Measurements from ENCODE around the gene METTL23.
"Not testable (repeated sequence)": the region's sequence is repeated elsewhere in the genome, so short reads cannot be mapped to it uniquely, and the experiment has no call there.

METTL23 gene

GRCh38 chr17:76687298-76688164 lies 39.1 kb upstream of the METTL23 start:
- Mint-ChIP-seq H3K27ac (no peak overlapping the region), H3K9me3 (no peaks in the 10 kb centered on the region), H3K4me1 (ENCODE audit: low read depth) (no peaks in the 10 kb centered on the region), H3K27me3 (ENCODE audit: low read depth) (no peaks in the 10 kb centered on the region), H3K36me3 (ENCODE audit: low read depth) (no peaks in the 10 kb centered on the region), H3K4me3 (no peak overlapping the region)
- DNase-seq (ENCODE audit: low spot score) = no peak

DNA sequence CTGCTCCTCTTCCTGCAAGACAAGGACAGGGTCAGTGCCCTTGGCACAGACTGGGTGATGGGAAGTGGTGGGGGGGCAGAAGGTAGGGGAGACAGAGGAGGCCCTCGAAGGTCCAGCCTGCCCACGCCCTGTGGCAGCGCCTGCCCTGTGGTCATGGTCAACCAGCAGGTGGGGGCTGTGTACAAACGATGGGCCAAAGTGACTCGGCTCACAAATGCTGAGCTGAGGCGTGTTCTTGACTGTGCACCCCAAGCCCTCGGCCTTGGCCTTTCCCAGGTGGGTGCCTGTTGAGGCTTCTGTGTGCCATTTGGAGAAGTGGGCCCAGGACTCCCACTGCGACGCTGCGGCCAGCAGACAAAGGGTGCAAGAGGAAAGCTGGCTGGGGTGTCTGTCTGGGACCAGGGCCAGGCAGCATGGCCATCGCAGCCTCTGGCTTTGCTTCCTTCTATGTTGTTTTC lies 38.4 kb upstream of the METTL23 start:
- no peaks in the 10 kb centered on the region for H3K36me3 Mint-ChIP-seq (ENCODE audit: low read depth)
- no peak for DNase-seq (ENCODE audit: low spot score)
- no peaks in the 10 kb centered on the region for H3K27me3 Mint-ChIP-seq (ENCODE audit: low read depth)
- H3K4me1 Mint-ChIP-seq (ENCODE audit: low read depth) = no peaks in the 10 kb centered on the region
- H3K4me3 Mint-ChIP-seq = no peak overlapping the region
- no peak overlapping the region for H3K27ac Mint-ChIP-seq
- no peaks in the 10 kb centered on the region for H3K9me3 Mint-ChIP-seq

GRCh38 chr17:76689859-76690258 lies 36.8 kb upstream of the METTL23 start:
- no peaks in the 10 kb centered on the region for H3K4me1 Mint-ChIP-seq (ENCODE audit: low read depth)
- no peak for DNase-seq (ENCODE audit: low spot score)
- H3K27ac Mint-ChIP-seq = no peak overlapping the region
- no peaks in the 10 kb centered on the region for H3K36me3 Mint-ChIP-seq (ENCODE audit: low read depth)
- H3K9me3 Mint-ChIP-seq = no peaks in the 10 kb centered on the region
- H3K4me3 Mint-ChIP-seq = no peak overlapping the region
- no peaks in the 10 kb centered on the region for H3K27me3 Mint-ChIP-seq (ENCODE audit: low read depth)

DNA sequence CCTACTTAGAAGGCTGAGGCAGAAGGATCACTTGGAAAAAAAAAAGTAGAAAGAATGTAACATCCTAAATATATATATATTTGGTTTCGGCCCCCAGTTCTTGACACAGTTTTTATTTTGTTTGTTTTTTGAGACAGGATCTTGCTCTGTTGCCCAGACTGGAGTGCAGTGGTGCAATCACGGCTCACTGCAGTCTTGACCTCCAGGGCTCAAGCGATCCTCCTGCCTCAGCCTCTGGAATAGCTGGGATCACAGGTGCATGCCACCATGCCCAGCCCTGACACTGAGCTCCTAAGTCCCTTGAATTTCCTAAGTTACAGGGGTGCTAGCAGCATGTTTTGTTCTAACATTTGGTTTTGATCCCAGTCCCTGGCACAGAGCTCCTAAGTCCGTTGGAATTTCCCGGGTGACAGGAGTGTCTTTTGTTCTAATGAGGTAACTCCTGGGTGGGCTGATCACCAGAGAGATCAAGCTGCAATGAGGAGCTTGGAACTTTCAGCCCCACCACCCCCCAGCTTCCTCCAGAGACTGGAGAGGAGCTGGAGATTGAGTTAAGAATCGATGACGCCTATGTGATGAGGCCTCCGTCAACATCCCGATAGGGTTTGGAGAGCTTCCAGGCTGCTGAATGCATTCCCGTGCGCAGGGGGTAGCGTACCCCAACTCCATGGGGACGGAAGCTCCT lies 35.9 kb upstream of the METTL23 start:
- Mint-ChIP-seq H3K27ac (no peak overlapping the region), H3K36me3 (ENCODE audit: low read depth) (no peaks in the 10 kb centered on the region), H3K4me1 (ENCODE audit: low read depth) (peaks cover 4% of the 10 kb centered on the region), H3K27me3 (ENCODE audit: low read depth) (no peaks in the 10 kb centered on the region), H3K9me3 (no peaks in the 10 kb centered on the region), H3K4me3 (no peak overlapping the region)
- DNase-seq (ENCODE audit: low spot score) = no peak

DNA sequence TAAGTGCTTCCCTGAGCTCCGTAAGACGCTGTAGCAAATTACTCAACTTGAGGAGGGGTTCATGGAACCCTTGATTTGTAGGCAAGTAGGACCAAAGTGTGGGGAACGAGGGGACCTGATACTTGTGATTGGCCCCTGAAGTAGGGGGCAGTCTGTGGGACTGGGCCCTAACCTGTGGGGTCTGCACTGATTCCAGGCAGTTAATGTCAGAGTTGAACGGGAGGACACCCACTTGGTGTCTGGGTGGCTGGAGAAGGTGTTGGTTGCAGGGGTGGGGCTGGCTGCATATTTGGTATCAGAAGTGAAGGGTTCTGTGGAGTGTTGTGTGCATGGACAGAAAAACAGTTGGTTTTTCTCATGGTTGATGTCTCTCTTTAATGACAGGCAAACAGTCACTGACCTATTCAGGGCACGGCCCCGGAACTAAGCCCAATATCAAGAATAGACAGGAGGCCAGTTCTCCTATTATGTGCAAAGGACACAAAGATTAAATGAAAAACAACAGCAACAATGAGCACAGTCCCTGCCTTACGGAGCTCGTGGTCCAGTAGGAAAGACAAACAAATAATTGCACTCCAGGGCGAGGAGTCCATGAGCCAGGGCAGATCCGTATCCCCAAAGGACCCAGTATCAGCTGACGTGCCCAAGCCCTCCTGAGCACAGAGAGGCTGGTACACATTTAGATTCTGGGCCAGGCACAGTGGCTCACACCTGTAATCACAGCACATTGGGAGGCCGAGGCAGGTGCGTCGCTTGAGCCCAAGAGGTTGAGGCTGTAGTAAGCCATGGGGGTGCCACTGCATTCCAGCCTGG lies 35.1 kb upstream of the METTL23 start:
- H3K27ac Mint-ChIP-seq = no peak overlapping the region
- H3K4me3 Mint-ChIP-seq = no peak overlapping the region
- peaks cover 4% of the 10 kb centered on the region for H3K4me1 Mint-ChIP-seq (ENCODE audit: low read depth)
- no peaks in the 10 kb centered on the region for H3K36me3 Mint-ChIP-seq (ENCODE audit: low read depth)
- no peaks in the 10 kb centered on the region for H3K9me3 Mint-ChIP-seq
- DNase-seq (ENCODE audit: low spot score) = no peak
- no peaks in the 10 kb centered on the region for H3K27me3 Mint-ChIP-seq (ENCODE audit: low read depth)

DNA sequence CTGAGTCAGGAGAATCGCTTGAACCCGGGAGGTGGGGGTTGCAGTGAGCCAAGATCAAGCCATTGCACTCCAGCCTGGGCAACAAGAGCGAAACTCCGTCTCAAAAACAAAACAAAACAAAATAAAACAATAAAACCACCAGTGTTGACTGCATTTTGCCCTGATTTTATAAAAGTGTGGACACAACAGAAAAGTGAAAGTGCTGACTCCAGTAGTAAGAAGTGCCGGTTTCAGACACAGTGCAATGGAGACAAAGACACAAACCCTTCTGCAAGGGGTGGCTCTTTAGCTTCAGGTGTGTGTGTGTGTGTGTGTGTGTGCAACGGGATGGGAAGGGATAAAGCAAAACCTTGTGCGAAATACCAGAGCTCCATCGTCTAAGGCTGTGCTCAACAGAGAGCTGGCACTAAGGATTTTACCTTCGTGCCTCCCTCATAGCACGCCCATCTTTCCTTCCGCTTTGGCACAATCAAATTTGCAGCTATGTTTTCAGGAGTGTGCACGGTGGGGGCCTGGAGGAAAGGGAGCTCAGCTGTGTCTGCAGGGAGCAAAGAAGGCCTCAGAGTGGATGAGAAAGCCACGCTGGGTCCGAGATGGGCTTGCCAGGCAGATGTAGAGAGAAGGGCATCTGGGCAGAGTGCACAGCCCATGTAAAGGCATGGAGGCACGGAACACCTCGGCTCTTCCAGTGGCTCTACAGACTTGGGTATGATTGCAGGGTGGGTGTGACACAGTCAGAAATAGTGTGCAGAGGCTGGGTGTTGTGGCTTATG lies 31.4 kb upstream of the METTL23 start:
- DNase-seq (ENCODE audit: low spot score) = no peak
- Mint-ChIP-seq H3K27me3 (ENCODE audit: low read depth) (peaks cover 2% of the 10 kb centered on the region), H3K4me1 (ENCODE audit: low read depth) (peaks cover 4% of the 10 kb centered on the region), H3K9me3 (no peaks in the 10 kb centered on the region), H3K27ac (no peak overlapping the region), H3K36me3 (ENCODE audit: low read depth) (no peaks in the 10 kb centered on the region), H3K4me3 (no peak overlapping the region)

DNA sequence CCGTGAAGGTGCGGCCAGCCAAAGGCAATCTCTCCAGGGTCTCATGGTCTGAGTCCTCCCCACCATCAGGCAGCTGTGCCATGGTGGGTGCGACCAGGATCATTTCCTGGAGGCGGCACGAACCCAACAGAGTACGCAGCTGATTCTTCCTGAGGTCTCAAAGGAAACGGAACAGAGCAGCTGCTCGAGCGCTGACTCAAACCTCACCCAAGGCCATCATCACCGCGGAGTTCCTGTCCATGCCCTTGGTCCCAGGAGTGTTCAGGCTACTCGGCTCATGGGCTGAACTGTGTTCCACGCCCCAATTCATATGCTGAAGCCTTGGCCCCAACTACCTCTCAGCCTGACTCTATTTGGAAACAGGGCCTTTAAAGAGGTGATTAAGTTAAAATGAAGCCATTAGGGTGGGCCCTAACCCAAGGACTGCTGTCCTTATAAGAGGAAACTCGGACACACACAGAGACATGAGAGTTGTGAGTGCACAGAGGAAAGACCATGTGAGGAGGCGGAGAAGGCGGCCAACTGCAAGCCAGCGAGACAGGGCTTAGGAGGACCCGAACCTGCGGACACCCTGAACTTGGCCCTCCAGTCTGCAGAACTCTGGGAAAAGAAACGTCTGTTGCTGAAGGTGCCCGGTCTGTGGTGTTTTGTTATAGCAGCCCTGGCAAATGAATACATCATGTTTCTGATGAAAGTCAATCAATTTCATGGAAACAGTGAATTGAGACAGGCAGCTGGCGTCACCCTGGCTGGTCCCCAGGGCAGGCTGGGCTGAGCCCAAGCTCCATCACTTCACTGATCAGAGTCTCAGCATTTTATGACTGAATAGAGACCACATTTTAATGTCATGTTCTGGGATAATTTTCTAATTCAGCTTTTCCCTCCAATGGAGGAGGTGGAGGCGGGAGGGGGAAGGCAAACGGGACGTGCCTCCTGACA lies 29.6 kb upstream of the METTL23 start:
- DNase-seq (ENCODE audit: low spot score) = no peak
- H3K27ac Mint-ChIP-seq = no peak overlapping the region
- no peak overlapping the region for H3K4me3 Mint-ChIP-seq

GRCh38 chr17:76697702-76698465 lies 28.8 kb upstream of the METTL23 start:
- Mint-ChIP-seq H3K4me3 (no peak overlapping the region), H3K27me3 (ENCODE audit: low read depth) (peaks cover 2% of the 10 kb centered on the region), H3K9me3 (no peaks in the 10 kb centered on the region), H3K27ac (no peak overlapping the region), H3K36me3 (ENCODE audit: low read depth) (no peaks in the 10 kb centered on the region), H3K4me1 (ENCODE audit: low read depth) (peaks cover 4% of the 10 kb centered on the region)
- DNase-seq (ENCODE audit: low spot score) = no peak

More for the DNA sequence above, 29.6 kb upstream of the METTL23 start:
- peaks cover 4% of the 10 kb centered on the region for H3K4me1 Mint-ChIP-seq (ENCODE audit: low read depth)
- H3K9me3 Mint-ChIP-seq = no peaks in the 10 kb centered on the region
- H3K27me3 Mint-ChIP-seq (ENCODE audit: low read depth) = peaks cover 2% of the 10 kb centered on the region
- H3K36me3 Mint-ChIP-seq (ENCODE audit: low read depth) = no peaks in the 10 kb centered on the region

- H3K27ac Mint-ChIP-seq; H3K4me3 Mint-ChIP-seq; H3K27me3 Mint-ChIP-seq (ENCODE audit: low read depth); H3K4me1 Mint-ChIP-seq (ENCODE audit: low read depth); H3K9me3 Mint-ChIP-seq; DNase-seq (ENCODE audit: low spot score); H3K36me3 Mint-ChIP-seq (ENCODE audit: low read depth): not testable (repeated sequence)
Observed at GRCh38 chr17:76698466-76698977, 28.1 kb upstream of the METTL23 start.

- Mint-ChIP-seq H3K9me3 (no peaks in the 10 kb centered on the region), H3K27ac (no peak overlapping the region), H3K36me3 (ENCODE audit: low read depth) (no peaks in the 10 kb centered on the region), H3K4me3 (no peak overlapping the region), H3K4me1 (ENCODE audit: low read depth) (peaks cover 4% of the 10 kb centered on the region), H3K27me3 (ENCODE audit: low read depth) (peaks cover 2% of the 10 kb centered on the region)
- no peak for DNase-seq (ENCODE audit: low spot score)
Observed at GRCh38 chr17:76700270-76700616, 26.4 kb upstream of the METTL23 start.

GRCh38 chr17:76700617-76701470 lies 25.8 kb upstream of the METTL23 start:
- no peak for DNase-seq (ENCODE audit: low spot score)
- Mint-ChIP-seq H3K36me3 (ENCODE audit: low read depth) (no peaks in the 10 kb centered on the region), H3K4me3 (no peak overlapping the region), H3K27me3 (ENCODE audit: low read depth) (peaks cover 2% of the 10 kb centered on the region), H3K27ac (no peak overlapping the region), H3K4me1 (ENCODE audit: low read depth) (no peaks in the 10 kb centered on the region), H3K9me3 (no peaks in the 10 kb centered on the region)
